CD4-positive, alpha-beta T cell treated with Interferon alpha-2 for 1 hour (primary cell): ENCODE data around the gene ITGB8.

Experiments used
- DNase-seq, 2 donors: peaks; one replicate each; pipeline ENCODE4 v3.0.0-alpha.2; 2020 to 2022

Gene ITGB8

DNA sequence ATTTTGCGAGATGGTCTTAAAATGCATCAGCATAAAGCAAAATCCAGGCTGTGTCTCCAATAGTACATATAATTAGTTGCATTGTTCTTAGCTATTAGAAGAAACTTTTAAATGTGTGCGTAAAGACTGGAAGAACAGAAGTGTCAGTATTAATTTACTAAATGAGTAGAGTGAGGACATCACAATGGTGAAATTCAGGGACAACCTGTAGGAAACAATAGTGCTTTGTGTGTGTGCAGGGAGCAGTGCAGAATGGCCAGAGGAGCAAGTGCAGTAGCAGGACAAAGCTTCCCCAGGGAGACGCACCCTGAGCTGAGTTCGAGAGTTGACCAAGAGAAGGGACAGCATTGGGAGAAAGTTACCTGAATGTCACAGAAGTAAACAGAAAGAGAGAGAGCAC is 13.7 kb downstream of the ITGB8 start:
- no peak for DNase-seq

DNA sequence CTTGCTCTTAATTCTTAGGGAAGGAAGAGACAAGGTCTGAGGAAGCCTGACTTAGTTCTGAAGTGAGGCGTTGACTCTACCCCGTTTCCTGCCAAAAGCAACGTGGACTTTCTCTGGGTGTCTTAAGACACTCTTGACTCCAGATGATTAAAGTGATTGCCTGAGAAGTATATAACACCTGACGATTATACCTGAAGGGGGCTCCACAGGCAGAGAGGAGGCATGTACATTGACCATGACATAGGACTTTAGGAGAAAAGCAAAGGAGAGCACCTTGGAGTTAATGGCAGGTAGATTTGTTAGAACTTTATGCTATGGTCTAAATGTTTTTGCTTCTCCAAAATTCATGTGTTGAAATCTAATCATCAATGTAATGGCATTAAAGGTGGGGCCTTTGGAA is 15.9 kb downstream of the ITGB8 start:
- no peak for DNase-seq

DNA sequence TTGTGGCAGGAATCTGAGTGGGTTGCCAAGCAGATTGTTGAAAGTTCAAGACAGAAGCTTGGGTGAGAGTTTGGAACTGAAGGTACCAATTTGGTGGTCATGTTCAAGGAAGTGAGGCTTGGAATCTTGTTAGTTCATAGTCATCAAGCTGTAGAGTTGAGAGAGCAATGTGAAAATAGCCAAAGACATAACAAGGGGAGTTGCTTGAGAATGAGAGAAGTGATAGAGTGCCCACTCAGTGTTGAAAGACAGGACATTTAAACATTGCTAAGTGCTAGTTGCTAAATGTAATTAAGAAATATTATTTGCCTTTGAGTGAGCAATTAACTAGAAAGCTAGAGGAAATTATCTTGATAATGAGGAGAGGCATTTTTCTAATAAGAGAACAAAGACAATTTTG is 17.0 kb downstream of the ITGB8 start:
- DNase-seq: no peak

DNA sequence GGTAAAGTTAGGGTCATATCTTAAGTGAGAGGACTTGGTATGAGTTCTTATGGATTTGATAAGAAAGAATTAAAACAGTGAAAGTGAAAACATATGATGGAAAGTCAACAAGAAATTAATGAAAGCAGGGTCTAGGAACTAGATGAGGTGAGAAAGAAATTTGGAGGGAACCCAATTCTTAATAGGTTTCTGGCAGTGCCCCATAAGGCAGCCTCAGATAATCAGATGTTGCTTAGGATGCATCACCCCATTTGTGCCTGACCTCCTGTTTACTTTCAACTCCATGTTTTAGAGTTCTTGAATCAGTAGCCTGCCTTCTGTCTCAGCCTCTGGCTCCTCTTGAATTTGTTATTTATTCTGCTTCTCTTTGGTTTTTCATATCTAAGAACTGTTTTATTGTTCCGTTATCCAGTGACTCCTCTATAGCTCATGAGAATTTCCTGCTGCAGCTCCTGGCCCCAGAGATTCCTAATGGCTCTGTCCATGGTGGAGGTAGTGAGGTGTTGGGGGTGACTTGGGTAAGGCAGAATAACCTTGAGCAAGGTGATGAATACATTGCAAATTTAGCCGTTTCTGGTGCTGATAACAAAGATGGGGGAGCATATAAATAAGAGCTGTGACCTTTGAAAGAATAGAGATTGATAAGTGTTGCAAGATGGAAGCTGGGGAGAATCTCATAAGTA is 17.6 kb downstream of the ITGB8 start:
- DNase-seq: no peak

DNA sequence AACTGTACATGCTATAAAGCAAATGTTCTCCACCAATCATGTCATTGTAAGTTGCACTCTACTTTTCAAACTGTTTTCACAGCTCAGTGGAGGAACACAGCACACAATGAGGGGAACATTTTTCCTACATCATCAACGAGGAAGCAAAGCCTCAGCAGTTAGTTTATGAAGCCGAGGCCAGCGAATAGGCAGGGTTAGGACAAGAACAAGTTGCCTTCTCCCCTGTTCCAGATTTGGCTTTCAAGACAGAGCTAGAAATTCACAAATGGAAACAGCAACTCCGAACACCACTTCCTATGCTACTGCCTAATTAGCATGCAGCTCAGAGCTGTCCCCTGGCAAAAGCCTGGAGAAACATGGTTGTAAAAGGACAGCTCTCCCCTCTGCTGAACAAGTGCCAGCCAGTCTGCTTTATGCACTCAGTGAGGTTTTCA is 19.8 kb downstream of the ITGB8 start:
- no peak for DNase-seq

DNA sequence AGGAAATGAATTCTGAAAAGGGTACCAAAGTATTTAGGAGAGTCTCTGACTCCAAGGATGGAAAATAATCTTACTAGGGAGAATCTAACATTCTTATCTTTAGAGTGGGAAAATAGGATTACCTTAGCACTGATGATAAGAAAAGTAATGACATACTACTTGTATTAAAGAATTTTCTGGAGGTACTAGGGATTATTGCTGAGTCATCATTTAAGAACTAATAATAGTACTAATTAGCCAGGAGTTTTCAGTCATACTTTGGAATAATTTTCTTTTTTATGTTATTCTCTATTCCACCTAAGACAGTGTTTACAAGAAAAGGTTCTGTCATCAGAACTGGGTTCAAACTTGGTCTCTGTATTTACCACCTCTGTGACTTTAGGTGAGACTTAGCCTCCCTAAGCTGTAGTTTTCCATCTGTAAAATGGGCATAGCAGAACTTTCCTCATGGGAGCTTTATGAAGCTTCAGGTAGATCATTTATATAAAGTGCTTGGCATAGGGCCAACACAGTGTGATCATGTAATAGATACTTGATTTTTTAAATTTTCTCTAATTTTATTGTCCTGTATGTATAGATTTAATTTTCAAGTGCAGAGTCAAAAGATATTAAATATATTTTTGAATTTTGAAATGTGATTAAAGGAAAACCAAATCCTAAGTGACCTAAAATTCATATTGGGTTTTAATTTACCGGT is 20.4 kb downstream of the ITGB8 start:
- DNase-seq: no peak

DNA sequence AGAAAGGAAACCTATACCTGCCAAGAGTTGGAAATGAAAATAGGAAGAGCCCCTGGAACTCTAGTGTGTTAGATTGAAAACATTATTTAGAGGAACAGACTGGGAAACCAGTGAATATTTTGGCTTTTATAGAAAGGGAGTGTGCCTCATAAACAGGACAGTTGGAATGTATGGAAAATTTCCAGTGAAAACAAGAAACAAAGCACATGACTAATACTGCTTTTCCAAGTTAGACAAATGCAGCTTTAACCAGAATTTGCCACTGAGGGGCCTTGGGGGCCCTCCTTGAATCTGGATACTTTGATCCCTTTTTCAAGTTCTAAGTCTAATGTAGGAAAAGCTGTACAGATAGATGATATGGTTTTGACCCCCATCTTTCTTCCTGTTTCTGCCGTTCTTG is 21.2 kb downstream of the ITGB8 start:
- DNase-seq: no peak

DNA sequence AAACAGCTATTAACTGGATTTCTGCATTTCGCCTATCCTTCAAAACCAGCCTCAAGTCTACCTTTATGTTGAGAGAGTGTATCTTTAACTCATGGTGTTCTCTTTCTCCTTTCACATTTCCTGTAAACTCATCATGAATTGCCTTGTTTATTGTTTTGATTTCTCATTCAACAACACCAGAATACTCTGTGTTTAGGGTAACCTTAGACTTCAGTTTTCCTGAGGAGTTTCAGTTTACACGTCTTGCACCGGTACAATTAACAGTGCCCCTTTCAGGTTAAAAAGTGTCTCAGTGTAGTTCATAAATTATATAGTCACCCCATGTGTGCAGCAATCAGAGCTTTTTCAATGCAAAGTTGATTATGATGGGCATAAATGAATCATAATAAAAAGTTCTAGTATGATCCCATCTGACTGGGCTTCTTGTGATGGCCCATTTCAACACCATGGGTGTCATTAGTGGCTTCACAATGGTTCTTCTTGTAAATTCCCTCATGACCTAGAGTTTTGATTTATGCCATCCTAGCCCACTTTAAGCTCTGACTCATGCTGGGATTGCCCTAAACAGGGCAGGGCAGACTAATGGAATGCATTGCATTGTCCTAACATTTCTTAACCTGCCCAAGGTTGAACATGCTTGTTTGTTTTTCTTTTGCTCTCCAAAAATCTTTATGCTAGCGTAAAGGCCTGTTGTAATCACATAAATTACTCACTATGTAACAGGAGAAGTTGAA is 22.0 kb downstream of the ITGB8 start:
- no peak for DNase-seq

DNA sequence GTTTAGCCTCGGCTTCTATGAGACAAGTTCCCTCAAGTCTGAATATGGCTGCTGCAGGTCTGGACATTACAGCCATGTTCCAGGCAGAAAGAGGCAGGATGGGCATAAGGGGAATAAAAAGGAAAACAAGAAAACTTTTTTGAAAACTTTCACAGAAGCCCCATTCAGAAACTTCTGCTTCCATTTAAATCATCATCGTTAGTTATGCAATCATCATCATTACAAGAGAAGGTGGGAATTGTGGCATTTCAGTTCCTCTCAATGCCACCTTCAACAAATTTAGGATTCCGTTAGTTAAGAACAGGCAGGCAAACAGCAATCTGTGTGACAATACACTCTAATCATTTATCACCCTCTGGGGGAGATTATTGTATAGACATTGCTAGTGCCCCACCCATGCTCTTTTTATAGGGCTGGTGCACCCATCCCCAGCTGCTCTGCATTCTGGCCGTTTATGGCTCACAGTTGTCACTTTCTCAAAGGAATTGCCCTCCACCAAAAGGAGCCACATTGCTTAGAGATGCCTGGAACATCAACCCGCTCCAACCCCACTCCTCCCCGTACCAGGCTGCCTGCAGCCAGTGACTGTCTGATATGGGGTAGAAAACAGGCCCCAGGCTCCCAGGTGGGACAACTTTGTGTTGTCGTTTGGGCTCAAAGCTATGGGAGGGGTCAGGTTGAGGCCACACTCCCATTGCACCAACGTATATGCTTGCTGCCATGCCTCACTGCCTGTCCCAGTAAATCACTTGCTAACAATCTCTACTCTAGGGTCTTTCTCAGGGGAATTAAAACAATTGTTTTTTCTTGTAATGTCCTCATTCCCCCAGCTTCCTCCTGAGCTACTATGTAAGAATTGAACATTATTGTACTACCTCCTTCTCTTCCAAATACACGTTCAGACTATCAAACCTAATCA is 24.2 kb downstream of the ITGB8 start:
- DNase-seq: no peak

DNA sequence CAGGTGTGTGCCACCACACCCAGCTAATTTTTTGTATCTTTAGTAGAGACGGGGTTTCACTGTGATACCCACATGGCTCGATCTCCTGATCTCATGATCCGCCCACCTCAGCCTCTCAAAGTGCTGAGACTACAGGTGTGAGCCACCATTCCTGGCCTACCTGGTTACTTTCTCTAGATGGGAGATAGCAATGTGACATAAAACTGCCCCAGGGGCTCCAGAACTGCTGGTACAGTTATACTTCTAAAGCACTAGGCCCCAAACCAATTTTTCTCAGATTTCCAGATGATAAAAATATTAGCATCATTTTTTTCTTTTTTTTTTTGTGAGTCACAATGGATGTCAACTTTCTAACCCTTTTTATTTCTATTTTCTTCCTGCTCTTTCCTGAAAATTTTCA is 27.4 kb downstream of the ITGB8 start:
- DNase-seq: no peak

DNA sequence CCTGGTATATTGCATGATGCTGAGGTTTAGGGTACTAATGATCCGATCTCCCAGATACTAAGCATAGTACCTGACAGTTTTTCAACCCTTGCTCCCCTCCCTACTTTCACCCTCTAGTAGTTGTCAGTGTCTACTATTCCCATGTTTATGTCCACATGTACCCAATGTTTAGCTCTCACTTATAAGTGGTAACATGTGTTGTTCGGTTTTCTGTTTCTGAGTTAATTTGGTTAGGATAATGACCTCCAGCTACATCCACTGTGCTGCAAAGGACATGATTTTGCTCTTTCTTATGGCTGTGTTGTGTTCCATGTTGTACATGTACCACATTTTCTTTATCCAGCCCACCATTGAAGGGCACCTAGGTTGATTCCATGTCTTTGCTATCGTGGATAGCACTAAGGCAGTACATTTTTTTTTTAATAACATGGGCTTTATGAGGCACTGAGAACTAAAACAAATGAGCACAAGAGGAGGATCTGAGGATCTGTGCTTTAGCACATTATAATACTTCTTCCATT is 28.1 kb downstream of the ITGB8 start:
- no peak for DNase-seq

DNA sequence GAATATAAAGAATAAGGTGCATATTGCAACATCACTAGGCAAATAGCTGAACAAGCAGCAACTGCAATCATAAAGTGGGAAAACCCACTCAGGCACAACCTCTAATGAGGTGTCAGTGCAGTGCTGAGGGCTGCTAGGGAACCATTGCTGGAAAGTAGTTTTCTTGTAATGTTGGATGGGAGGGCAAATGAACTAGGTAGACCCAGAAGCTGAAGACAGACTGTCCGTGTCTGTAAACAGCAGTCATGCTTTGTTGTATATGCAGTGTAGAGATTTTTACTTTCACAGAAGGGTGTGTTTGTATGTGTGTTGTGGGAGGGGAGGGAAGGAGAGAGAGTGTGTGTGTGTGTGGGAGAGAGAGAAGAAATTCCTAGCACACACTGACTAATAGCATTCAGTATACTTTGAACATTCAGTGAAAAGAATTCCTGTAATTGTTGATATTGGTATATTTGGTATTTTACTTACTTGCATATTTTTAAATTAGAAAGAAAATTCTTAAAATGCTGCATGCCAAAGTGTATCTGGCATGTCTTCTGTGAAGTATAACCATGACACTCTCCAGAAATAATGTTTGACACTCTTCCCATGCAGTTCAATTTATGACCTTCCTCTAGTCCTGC is 28.8 kb downstream of the ITGB8 start:
- no peak for DNase-seq

DNA sequence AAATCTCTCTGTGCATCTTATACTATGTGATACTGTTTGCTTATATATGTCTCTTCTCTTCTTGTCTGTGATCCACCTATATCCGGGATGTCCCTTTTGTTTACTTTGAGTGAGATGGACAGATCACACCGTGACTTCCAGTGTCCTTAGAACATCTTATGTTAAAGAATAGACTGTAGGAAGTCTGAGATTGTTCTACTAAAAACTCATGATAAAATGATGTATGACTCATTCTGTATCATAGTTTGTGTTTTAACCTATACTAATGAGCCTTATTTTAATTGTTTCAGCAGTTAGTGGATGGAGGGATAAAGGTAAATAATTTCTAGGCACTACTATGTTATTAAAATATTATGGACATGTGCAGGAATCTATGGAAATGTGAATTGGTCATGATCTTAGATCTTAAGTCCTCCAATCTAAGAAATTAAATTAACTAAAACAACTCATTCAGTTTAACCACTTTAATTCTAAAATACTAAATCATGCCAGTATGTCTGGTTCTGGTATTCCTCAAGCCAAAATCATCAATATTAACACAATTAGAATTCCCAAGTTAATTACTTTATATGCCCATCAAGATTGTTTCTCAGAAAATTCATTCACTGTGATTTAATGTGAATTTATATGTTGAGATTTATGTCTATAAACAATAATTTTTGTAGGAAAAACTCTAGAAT is 32.0 kb downstream of the ITGB8 start:
- no peak for DNase-seq

DNA sequence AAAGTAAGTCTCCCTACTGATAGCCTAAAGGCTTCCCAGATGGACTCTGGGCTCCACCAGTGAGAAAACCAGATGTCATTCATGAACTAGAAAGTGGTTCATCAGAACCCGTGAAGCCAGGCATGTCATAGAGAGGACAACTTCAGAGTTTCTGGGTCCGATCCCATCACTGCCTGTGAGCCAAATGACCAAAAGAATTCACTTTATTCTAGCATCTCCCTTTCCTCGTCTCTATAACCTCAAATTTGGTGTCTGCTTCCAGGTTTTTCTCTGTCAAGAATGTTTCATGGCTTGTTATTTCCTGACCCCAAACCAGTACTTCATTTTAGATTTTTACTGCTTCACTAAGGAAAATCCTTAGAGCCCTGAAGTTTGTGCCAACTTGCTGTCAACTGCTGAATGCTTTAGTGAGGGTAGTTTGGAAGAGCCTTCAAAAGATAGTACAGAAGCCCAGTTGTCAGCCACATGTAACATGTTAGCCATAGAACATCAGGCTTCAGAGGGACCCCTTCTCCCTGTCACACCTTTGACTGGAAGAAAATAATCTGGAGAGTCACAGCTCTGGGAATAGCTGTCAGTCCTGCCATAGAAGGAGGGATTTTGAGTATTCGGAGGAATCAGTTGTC is 34.0 kb downstream of the ITGB8 start:
- DNase-seq: no peak

DNA sequence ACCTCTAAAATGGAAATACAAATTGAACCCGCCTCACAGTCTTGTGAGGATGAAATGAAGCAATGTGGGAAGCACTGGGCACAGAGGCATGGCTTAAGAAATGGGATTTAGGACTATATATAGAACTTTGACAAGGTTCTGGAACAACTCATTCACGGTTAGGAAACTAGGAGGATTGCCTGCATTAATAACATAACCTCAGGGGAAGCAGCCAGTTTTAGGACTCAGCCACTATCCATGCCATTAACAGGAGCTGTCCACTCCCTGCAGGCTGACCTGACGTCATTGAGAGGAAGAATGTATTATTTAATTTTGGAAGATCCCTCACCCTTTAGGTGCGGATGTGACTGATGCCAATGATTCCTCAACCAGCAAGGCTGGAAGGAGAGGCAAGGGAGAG is 34.8 kb downstream of the ITGB8 start:
- no peak for DNase-seq

DNA sequence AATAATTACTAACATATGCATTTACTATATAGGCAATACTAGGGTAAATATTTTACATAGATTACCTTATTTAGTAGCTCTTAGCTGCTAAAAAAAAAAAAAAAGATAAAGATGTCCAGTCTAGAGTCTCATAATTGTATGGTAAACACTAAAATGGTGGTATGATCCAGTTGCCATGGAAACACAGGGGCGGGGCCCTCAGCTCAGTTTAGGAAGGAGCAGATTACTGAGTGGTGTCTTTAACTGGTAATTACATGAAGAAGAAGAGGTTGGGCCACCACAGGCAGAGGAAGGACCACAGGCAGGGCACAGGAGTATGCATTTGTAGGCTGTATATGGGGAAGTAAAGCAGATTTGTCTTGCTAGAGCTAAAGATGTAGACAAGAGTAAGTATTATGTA is 43.7 kb downstream of the ITGB8 start:
- no peak for DNase-seq

DNA sequence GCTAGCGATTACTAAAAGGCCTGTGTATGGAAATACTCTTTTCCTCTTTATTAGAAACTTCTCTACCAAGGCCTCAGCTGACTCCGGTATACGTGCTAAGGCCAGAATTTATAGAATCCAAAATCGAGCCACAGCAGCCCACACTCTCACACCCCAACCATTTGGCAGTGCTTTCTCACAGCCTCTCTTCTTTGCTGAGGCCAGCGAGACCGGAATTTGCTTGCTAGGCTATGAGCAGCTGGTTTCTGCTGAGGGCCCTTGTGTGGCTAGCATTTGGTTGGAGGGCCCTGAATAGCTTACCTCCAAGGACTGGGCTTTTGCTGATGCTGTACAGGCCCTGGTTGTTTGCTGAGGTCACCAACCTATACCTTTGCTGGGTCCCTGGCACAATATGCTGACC is 46.1 kb downstream of the ITGB8 start:
- DNase-seq: no peak

DNA sequence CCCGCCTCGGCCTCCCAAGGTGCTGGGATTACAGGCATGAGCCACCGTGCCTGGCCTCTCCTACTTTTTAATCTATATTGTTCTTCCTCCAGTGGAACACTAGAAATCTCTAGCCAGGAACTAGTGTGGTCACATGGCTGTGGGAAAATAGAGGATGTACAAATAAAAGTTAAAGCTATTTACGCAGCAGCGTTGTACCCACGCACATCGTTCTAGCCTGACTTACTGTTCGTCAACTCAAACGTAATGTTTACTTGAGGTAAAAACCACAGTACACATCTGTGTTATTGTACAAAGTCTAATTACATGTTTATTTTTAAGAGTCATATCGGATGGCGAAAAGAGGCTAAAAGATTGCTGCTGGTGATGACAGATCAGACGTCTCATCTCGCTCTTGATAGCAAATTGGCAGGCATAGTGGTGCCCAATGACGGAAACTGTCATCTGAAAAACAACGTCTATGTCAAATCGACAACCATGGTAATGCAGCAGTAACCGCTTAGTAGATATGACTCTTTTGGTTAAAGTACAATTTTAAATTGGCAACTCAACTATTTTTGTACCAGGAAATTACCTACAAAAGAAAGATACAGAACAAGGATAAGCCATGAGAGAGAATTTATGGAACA is 50.8 kb downstream of the ITGB8 start:
- no peak for DNase-seq

DNA sequence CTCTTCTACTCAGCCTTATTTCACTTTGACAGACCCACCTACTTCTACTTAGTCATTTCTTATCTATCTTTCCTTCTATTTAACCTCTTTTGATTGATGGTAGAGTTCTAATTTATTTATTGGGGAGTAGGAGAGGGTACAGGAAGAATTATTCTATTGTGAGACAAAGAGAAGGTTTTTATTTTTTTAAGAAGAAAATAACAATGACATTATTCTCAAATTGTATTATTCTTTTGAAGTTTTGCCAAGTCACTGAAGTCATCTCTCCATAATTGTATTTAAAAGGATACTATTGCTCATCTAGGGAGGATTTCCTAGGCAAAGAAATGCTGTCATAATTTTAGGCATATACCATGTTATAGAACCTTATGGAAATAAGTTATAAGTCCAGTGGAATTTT is 52.7 kb downstream of the ITGB8 start:
- no peak for DNase-seq

DNA sequence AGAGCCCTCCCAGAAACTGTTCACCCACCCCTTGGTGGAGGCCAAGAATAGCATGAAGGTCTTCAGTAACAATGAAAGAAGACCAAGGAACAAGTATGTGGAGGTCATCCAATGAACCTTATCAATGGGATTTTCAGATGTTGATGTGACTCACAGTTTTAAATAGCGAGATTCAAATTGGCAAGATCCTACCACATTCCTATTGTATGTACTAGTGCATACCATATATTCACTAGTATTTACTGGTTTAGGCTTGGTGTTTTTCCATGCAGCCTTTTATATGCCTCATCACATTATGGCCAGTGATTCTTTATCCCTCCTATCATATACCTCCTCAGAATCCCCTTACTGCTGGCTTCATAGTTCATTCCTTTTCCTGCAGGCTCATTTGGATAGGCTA is 54.4 kb downstream of the ITGB8 start:
- DNase-seq: no peak

DNA sequence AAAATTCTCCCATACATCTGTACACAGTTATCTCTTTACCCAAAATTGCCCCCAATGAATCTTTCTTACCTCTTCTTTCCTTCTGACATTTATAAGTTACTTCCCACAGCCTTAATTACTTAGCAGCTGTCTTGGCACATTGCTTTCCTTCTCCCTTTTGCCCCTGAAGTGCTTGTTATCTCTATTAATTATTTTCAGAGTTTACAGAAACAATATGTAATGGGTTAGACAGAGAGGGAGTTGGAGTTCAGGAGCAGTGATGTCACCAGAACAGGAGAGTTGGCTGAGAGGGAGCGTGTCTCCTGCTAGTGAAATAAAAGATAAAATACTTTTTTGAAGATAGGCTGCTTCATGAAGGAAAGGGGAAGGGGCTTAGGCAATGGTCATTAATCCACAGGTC is 57.4 kb downstream of the ITGB8 start:
- DNase-seq: no peak
